IMR-90 (cell line): Measurements from ENCODE around the gene PRELID2. TPM values are rescaled to one million over a fixed set of nuclear protein-coding genes. Genes with fewer than 3 reads are reported as not detected.

Source experiments
- ATAC-seq: fragments of 200-7000 bp; cut with Tn5 transposase; 2 replicates; pipeline ENCODE4 v1.9.1; 2020; ENCODE audit warnings: low read depth, mild to moderate bottlenecking, moderate library complexity
- BruUV-seq: library from RNA; stranded (reverse); fragments of 400-500 nt; replicated peaks from 2 replicates; lab custom pipeline; 2021; lab: Mats Ljungman, UMichigan
- CTCF ChIA-PET: fragments of 300-600 bp; formaldehyde crosslinking; extraction: SDS; loops from one replicate; lab custom pipeline; 2021; ENCODE audit warnings: antibody characterized with exemption; lab: Yijun Ruan, JAX
- POLR2A ChIA-PET: fragments of 300-600 bp; sonication (Branson Sonifier 250); formaldehyde crosslinking; loops from one replicate; lab custom pipeline; 2022; ENCODE audit warnings: antibody characterized with exemption; ENCODE audit not compliant: unreplicated experiment; lab: Charles Lee
- DNase-seq: peaks from one replicate; pipeline ENCODE4 v3.0.0; 2013
- H2AFZ ChIP-seq: replicated peaks from 2 replicates; pipeline ENCODE3; 2013; ENCODE audit warnings: low read length, mild to moderate bottlenecking; ENCODE audit not compliant: poor library complexity
- H2AK5ac ChIP-seq: 2 replicates; pipeline ENCODE4 v1.6.1; 2013; ENCODE audit warnings: low read depth, low read length, inconsistent platforms
- H2AK9ac ChIP-seq: replicated peaks from 2 replicates; pipeline ENCODE3; 2013; ENCODE audit warnings: mild to moderate bottlenecking, low read depth, low read length, moderate library complexity; ENCODE audit not compliant: poor library complexity
- H2BK120ac ChIP-seq: 2 replicates; pipeline ENCODE4 v1.6.1; 2013; ENCODE audit warnings: low read depth, low read length, inconsistent platforms
- H2BK15ac ChIP-seq: 3 replicates; pipeline ENCODE4 v1.6.1; 2013; ENCODE audit warnings: low read depth, low read length, inconsistent platforms
- H2BK20ac ChIP-seq: 2 replicates; pipeline ENCODE4 v1.6.1; 2013; ENCODE audit warnings: low read depth, mild to moderate bottlenecking, inconsistent platforms, low read length, moderate library complexity
- H2BK5ac ChIP-seq: 2 replicates; pipeline ENCODE4 v1.6.1; 2013; ENCODE audit warnings: mild to moderate bottlenecking, low read depth, low read length, inconsistent platforms; ENCODE audit not compliant: poor library complexity, severe bottlenecking
- H3K14ac ChIP-seq: replicated peaks from 2 replicates; pipeline ENCODE4 v1.6.1; 2013; ENCODE audit warnings: low read depth, low read length, inconsistent platforms
- H3K18ac ChIP-seq: 2 replicates; pipeline ENCODE4 v1.6.1; 2013; ENCODE audit warnings: low read depth, low read length, control low read depth
- H3K23ac ChIP-seq: 2 replicates; pipeline ENCODE4 v1.6.1; 2013; ENCODE audit warnings: low read depth, low read length, inconsistent platforms
- H3K27ac ChIP-seq: 2 replicates; pipeline ENCODE4 v1.5.1; 2013; ENCODE audit warnings: mild to moderate bottlenecking, control low read depth, low read length; ENCODE audit not compliant: insufficient read depth
- H3K27me3 ChIP-seq: 2 replicates; pipeline ENCODE4 v1.6.1; 2013; ENCODE audit warnings: low read length; ENCODE audit not compliant: control insufficient read depth, insufficient read depth
- H3K36me3 ChIP-seq: 2 replicates; pipeline ENCODE4 v1.6.1; 2013; ENCODE audit warnings: low read length, mixed read lengths; ENCODE audit not compliant: control insufficient read depth, insufficient read depth
- H3K4ac ChIP-seq: 2 replicates; pipeline ENCODE4 v1.6.1; 2013; ENCODE audit warnings: low read depth, low read length, inconsistent platforms
- H3K4me1 ChIP-seq: 2 replicates; pipeline ENCODE4 v1.6.1; 2013; ENCODE audit warnings: low read length, mixed read lengths; ENCODE audit not compliant: control insufficient read depth, insufficient read depth
- H3K4me2 ChIP-seq: 2 replicates; pipeline ENCODE4 v1.6.1; 2013; ENCODE audit warnings: low read depth, mild to moderate bottlenecking, control low read depth, low read length, moderate library complexity
- H3K4me3 ChIP-seq: 2 replicates; pipeline ENCODE4 v1.5.1; 2013; ENCODE audit warnings: low read depth, mild to moderate bottlenecking, control low read depth, low read length, moderate library complexity; ENCODE audit not compliant: insufficient read depth
- H3K56ac ChIP-seq: 2 replicates; pipeline ENCODE4 v1.6.1; 2013; ENCODE audit warnings: low read length, inconsistent platforms; ENCODE audit not compliant: insufficient read depth; ENCODE audit errors: extremely low read depth
- H3K79me1 ChIP-seq, 2 experiments: 2 replicates each; pipeline ENCODE4 v1.6.1; 2013; ENCODE audit warnings: low read length in 2 of 2, inconsistent platforms in 1 of 2, low read depth in 1 of 2
- H3K9ac ChIP-seq: 2 replicates; pipeline ENCODE4 v1.6.1; 2013; ENCODE audit warnings: low read depth, low read length, control low read depth
- H3K9me1 ChIP-seq: 2 replicates; pipeline ENCODE4 v1.6.1; 2013; ENCODE audit warnings: low read length, inconsistent platforms; ENCODE audit not compliant: insufficient read depth
- H3K9me3 ChIP-seq: 2 replicates; pipeline ENCODE4 v1.6.1; 2013; ENCODE audit warnings: low read length; ENCODE audit not compliant: control insufficient read depth, insufficient read depth
- H4K20me1 ChIP-seq: 2 replicates; pipeline ENCODE4 v1.6.1; 2013; ENCODE audit warnings: low read length, inconsistent platforms; ENCODE audit not compliant: insufficient read depth
- H4K5ac ChIP-seq: 2 replicates; pipeline ENCODE4 v1.6.1; 2013; ENCODE audit warnings: mild to moderate bottlenecking, low read depth, low read length, control low read depth
- H4K8ac ChIP-seq, 2 experiments: 2 replicates each; pipeline ENCODE4 v1.6.1; 2013; ENCODE audit warnings: low read depth in 2 of 2, low read length in 2 of 2, control low read depth in 1 of 2, inconsistent platforms in 1 of 2
- H4K91ac ChIP-seq: 2 replicates; pipeline ENCODE4 v1.6.1; 2013; ENCODE audit warnings: low read depth, low read length, inconsistent platforms; ENCODE audit not compliant: insufficient read depth
- ELK1 ChIP-seq: fragments of 150-350 bp; IDR thresholded peaks from 2 replicates; pipeline ENCODE4 v1.6.1; 2016; ENCODE audit warnings: low read depth, mild to moderate bottlenecking, low read length, moderate library complexity, borderline replicate concordance
- FOS ChIP-seq: fragments of 150-350 bp; IDR thresholded peaks from 2 replicates; pipeline ENCODE4 v1.6.1; 2016; ENCODE audit warnings: low read depth, low read length
- MAFK ChIP-seq: IDR thresholded peaks from 2 replicates; pipeline ENCODE4 v1.6.1; 2012; ENCODE audit warnings: low read depth, low read length, improper control_type of control experiment
- MAZ ChIP-seq: IDR thresholded peaks from 2 replicates; pipeline ENCODE4 v1.6.1; 2012; ENCODE audit warnings: low read depth, mild to moderate bottlenecking, low read length, improper control_type of control experiment, moderate library complexity, borderline replicate concordance
- POLR2A ChIP-seq: IDR thresholded peaks from 2 replicates; pipeline ENCODE4 v1.6.1; 2012; ENCODE audit warnings: mild to moderate bottlenecking, low read depth, low read length
- RAD21 ChIP-seq: IDR thresholded peaks from 2 replicates; pipeline ENCODE4 v1.6.1; 2012; ENCODE audit warnings: low read length, improper control_type of control experiment
- RCOR1 ChIP-seq: IDR thresholded peaks from 2 replicates; pipeline ENCODE4 v1.6.1; 2012; ENCODE audit warnings: mild to moderate bottlenecking, low read length, improper control_type of control experiment; ENCODE audit not compliant: insufficient replicate concordance
- RFX5 ChIP-seq: IDR thresholded peaks from 2 replicates; pipeline ENCODE4 v1.8.0; 2012; ENCODE audit warnings: low read depth, mild to moderate bottlenecking, low read length, moderate library complexity
- SMC3 ChIP-seq: fragments of 150-350 bp; IDR thresholded peaks from 2 replicates; pipeline ENCODE4 v1.6.1; 2016; ENCODE audit warnings: low read depth, mild to moderate bottlenecking, antibody characterized with exemption, low read length, moderate library complexity
- WGBS, 2 experiments: methylation state at CpG; one replicate each; pipeline versions ENCODE4 v1.1.5 to v1.1.7; 2013; ENCODE audit warnings: missing lambda C conversion rate in 2 of 2; ENCODE audit not compliant: insufficient read length in 1 of 2; ENCODE audit errors: extremely low coverage in 2 of 2; 5-methylcytosine and 5-hydroxymethylcytosine counted together
- dilution Hi-C: fragments of 300-500 bp; cut with HindIII; formaldehyde crosslinking; loops from one replicate; pipeline ENCODE4 v1.14.3; 2018; ENCODE audit warnings: low sequenced_read_pairs; ENCODE audit not compliant: unreplicated experiment
- in situ Hi-C: fragments of 300-500 bp; cut with MboI; formaldehyde crosslinking; loops from 3 replicates; pipeline ENCODE4 v1.14.3; 2019; ENCODE audit warnings: low sequenced_read_pairs, inconsistent platforms, mixed read lengths
- intact Hi-C: fragments of 100-400 bp; cut with micrococcal nuclease; formaldehyde crosslinking; loops from 2 replicates; pipeline ENCODE4 v1.10.0; 2022
- polyA plus RNA-seq, 3 experiments: library from polyadenylated mRNA; depleted of rRNA; stranded (reverse); fragments of >200 nt; gene quantifications; 2 replicates each; pipeline ENCODE4 v1.2.3, GENCODE V29; 2012; ENCODE audit warnings: low replicate concordance in 1 of 3
- total RNA-seq: library from RNA; depleted of rRNA; stranded (reverse); fragments of >200 nt; gene quantifications from 2 replicates; pipeline ENCODE4 v1.2.3, GENCODE V29; 2012

The PRELID2 gene
- total and polyA plus RNA-seq, 2 of the 4 experiments (the other 2 are of a cell fraction) = 4.9 to 8.6 TPM

GRCh38 chr5:145824040-145824439, 11.1 kb downstream of the PRELID2 start:
- Histone ChIP-seq H2AK9ac (no peak overlapping the region), H3K14ac (no peak overlapping the region), H4K91ac (no peak overlapping the region), H2AFZ (no peak overlapping the region), H2BK15ac (no peak overlapping the region), H3K4ac (no peak overlapping the region), H3K4me1 (no peaks in the 10 kb centered on the region), H3K56ac (no peak overlapping the region), H2BK20ac (no peak overlapping the region), H2AK5ac (no peak overlapping the region), H3K9me3 (no peaks in the 10 kb centered on the region), H3K27me3 (no peaks in the 10 kb centered on the region), H3K23ac (no peak overlapping the region), H3K36me3 (no peaks in the 10 kb centered on the region), H3K79me1 (peaks cover 0 to 4% of the 10 kb centered on the region in 2 experiments; a peak in 2 of 4 replicates), H4K20me1 (no peaks in the 10 kb centered on the region), H3K9me1 (no peaks in the 10 kb centered on the region), H2BK5ac (no peak overlapping the region), H3K9ac (no peak overlapping the region), H2BK120ac (no peak overlapping the region), H4K8ac (no peak overlapping the region), H3K18ac (no peak overlapping the region), H4K5ac (no peak overlapping the region), H3K27ac (no peak overlapping the region), H3K4me3 (no peak overlapping the region), H3K4me2 (no peak overlapping the region)
- ChIA-PET CTCF (interaction anchor here (0.6 kb wide), 1 partner anchor 223 kb away, joined by 3 read pairs; no protein-coding TSS in a partner anchor), POLR2A (no interaction called here)
- BruUV-seq = no TSS peak
- intact Hi-C loops (loop anchor here (2.0 to 10.0 kb wide), 4 partner anchors 339 to 1619 kb away; no protein-coding TSS in a partner anchor), in situ Hi-C loops (no loop called here), dilution Hi-C loops (no loop called here)
- DNase-seq = peak; percentile 33
- no CpG with 5 or more reads among the region's 4 CpGs for WGBS, 2 experiments
- no peak for ATAC-seq
- TF ChIP-seq RFX5 = no peak
- no peak for TF ChIP-seq RCOR1
- TF ChIP-seq RAD21 = no peak
- no peak for TF ChIP-seq POLR2A
- no peak for TF ChIP-seq SMC3
- TF ChIP-seq ELK1 = no peak
- no peak for TF ChIP-seq FOS
- no peak for TF ChIP-seq MAZ
- no peak for TF ChIP-seq MAFK
